T-helper 1 cell treated with Interleukin-12 subunit alpha and Interleukin-12 subunit beta and Interleukin-4 antibody, amounts not matched to agents 30 μg/mL and 1 μg/mL, for 36 hours (primary cell): Measurements from ENCODE around the gene BMPR1A.
"Not testable (repeated sequence)": the region's sequence is repeated elsewhere in the genome, so short reads cannot be mapped to it uniquely, and the experiment has no call there.

Experiments used
- H3K27ac Mint-ChIP-seq: one replicate; pipeline ENCODE4 v1.8.0; 2021; ENCODE audit warnings: mild to moderate bottlenecking, mixed read lengths
- H3K27me3 Mint-ChIP-seq: one replicate; pipeline ENCODE4 v1.8.0; 2021; ENCODE audit warnings: low read depth, mixed read lengths
- H3K36me3 Mint-ChIP-seq: one replicate; pipeline ENCODE4 v1.8.0; 2021; ENCODE audit warnings: low read depth, mixed read lengths
- H3K4me1 Mint-ChIP-seq: one replicate; pipeline ENCODE4 v1.8.0; 2021; ENCODE audit warnings: low read depth, mixed read lengths
- H3K4me3 Mint-ChIP-seq: one replicate; pipeline ENCODE4 v1.8.0; 2021; ENCODE audit warnings: mild to moderate bottlenecking, moderate library complexity, mixed read lengths
- H3K9me3 Mint-ChIP-seq: one replicate; pipeline ENCODE4 v1.8.0; 2021; ENCODE audit warnings: mixed read lengths

The BMPR1A gene

DNA sequence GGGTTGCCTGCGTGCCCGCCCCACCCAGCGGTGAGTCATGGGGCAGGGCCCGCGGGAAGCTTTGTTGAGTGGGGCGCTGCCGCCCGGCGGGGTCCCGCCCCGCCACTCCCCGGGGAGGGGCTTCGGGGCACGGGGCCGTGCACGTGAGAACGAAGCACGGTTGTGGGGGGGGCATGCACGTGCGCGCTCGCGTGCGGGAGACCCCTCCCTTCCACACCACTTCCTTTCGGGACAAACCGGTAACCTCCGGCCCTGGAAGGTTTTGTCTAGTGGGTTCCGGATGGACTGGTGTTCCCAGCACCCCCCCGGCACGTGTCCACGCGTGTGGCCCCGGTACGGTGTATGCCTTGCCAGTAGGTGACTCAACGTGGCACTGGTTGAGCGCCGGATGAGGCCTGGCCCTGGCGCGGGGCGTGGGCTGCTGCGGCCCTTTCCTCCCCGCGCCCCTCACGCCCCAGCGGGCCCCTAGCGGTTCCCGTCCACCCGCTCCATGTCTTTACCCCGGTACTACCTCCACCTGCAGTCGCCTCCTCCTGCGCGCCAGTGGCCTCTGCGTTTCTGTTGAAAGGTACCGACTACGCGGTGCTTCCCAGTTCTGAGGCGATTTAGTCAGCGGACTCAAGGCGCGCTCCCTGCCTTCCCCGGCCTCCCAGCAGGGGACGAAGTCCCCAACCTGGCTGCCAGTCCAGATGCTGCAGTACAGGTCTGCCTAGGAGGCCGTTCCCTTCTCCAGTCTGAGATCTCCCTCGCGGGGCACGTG, 215.0 kb downstream of the BMPR1A start:
- H3K27ac Mint-ChIP-seq, result peak overlapping the region; percentile 45
- no peaks in the 10 kb centered on the region for H3K36me3 Mint-ChIP-seq
- no peaks in the 10 kb centered on the region for H3K9me3 Mint-ChIP-seq
- H3K4me1 Mint-ChIP-seq, result peaks cover 7% of the 10 kb centered on the region
- H3K27me3 Mint-ChIP-seq, result peaks cover 47% of the 10 kb centered on the region
- H3K4me3 Mint-ChIP-seq, result peak overlapping the region; percentile 74

DNA sequence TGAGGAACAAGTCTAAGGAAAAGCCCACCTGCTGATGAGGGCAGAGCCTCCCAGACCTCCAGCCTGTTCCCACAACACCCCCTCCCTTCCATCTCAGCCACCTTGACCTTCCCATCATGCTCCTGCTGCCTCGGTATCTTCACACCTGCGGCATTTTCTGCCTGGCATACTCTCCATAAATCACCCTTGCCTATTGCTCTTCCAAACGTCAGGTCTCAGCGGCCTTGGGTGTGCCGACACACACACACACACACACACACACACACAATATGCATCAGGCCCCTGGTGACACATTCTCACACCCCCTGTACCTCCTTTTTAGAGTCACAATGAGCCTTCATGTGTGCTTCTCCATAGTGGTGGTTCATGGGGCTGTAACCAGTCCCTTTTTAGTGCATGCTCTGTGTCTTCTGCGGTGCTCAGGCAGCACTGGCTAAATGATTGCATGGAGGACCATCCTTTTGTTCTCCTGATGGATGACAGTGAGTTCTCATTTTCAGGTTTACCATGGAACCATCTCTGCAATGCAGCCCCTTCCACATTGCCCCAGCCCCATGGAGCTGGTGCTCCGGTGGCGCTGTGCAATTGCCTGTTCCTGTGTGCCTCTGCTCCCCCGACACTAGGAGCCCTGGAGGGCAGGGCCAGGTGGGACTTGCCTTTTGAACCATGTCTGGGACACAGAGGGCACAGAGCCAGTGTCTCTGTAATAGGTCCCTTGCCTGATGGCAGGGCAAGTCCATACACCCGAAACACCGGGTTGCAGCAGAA, 216.4 kb downstream of the BMPR1A start:
- H3K36me3 Mint-ChIP-seq, result no peaks in the 10 kb centered on the region
- no peaks in the 10 kb centered on the region for H3K9me3 Mint-ChIP-seq
- H3K27ac Mint-ChIP-seq, result no peak overlapping the region
- peak overlapping the region; percentile 31 for H3K4me3 Mint-ChIP-seq
- peaks cover 4% of the 10 kb centered on the region for H3K4me1 Mint-ChIP-seq
- H3K27me3 Mint-ChIP-seq, result peaks cover 50% of the 10 kb centered on the region

DNA sequence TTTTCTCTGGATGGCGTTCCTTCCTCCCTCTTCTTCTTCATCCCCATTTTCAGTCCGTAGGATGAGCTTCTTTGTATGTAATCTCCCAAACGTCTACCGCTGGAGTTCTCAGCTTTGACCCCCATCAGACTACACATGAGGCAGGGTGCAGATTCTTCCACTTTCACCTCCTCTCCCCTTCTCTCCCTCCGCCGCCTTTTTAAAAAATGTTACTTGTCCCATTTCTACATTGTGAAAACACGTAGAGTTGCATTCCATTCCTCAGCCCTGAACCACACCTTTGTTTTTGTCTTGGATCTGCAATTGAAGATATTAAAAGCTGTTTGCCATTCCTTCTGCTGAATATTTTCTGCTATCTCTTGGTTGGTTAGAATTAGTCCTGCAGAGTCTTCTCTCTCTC, 218.1 kb downstream of the BMPR1A start:
- Mint-ChIP-seq H3K4me1 (peaks cover 4% of the 10 kb centered on the region), H3K9me3 (no peaks in the 10 kb centered on the region), H3K27me3 (peaks cover 48% of the 10 kb centered on the region), H3K4me3 (no peak overlapping the region), H3K36me3 (no peaks in the 10 kb centered on the region), H3K27ac (no peak overlapping the region)

DNA sequence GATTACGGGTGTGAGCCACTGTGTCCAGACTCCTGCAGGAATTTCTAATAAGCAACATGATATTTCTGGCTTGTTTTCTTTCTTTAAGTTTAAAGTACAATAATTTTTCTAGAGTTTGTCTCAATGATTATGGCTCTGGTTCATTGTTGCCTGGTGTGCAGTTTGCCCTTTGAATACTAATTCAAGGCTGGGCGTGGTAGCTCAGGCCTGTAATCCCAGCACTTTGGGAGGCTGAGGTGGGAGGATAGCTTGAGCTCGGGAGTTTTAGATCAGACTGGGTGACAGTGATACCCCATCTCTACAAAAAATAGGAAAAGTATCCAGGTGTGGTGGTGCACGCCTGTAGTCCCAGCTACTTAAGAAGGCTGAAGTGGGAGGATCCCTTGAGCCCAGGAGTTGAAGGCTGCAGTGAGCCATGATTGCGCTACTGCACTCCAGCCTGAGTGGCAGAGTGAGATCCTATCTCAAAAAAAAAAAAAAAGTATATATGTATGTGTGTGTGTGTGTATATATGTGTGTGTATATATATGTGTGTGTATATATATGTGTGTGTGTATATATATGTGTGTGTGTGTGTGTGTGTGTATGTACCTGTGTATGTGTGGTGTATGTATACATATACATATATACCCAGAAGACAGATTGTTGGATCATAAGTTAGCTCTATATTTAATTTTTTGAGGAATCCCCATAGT, 220.1 kb downstream of the BMPR1A start:
- Mint-ChIP-seq H3K9me3 (no peaks in the 10 kb centered on the region), H3K4me3 (no peak overlapping the region), H3K27me3 (peaks cover 45% of the 10 kb centered on the region), H3K36me3 (no peaks in the 10 kb centered on the region), H3K27ac (no peak overlapping the region), H3K4me1 (peaks cover 4% of the 10 kb centered on the region)

DNA sequence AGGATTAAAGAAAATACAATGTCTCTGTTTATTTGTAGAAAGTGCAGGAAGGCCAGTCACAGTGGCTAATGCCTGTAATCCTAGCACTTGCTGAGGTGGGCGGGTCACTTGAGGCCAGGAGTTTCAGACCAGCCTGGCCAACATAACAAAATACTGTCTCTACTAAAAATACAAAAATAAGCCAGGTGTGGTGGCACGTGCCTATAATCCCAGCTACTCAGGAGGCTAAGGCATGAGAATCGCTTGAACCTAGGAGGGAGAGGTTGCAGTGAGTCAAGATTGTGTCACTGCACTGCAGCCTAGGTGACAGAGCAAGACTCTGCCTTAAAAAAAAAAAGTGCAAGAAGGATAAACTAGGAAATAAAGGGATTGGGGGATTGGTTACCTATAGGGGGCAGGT, 222.0 kb downstream of the BMPR1A start:
- not testable (repeated sequence) for H3K9me3 Mint-ChIP-seq, H3K4me3 Mint-ChIP-seq, H3K36me3 Mint-ChIP-seq, H3K27ac Mint-ChIP-seq, H3K4me1 Mint-ChIP-seq
- peaks cover 35% of the 10 kb centered on the region for H3K27me3 Mint-ChIP-seq

DNA sequence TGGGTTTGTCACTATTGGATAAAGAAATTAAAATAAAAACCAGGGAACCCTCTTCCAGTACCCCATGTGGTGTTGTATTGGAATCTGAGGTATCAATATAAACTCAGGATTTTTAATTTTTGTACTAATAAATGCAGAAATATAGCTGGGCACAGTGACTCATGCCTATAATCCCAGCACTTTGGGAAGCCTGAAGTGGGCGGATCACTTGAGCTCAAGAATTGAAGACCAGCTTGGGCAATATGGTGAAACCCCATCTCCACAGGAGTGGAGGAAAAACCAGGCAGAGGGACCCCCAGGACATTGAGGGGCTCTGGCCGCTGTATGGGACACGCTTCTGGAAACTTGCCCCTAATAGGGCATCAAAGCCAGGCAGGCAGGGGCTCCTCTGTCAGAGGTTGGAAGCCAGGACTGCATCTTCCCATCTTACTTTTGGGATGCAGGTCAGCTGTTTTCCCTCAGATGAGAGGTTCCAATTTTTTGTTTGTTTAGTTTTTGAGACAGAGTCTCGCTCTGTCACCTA, 222.9 kb downstream of the BMPR1A start:
- peaks cover 34% of the 10 kb centered on the region for H3K27me3 Mint-ChIP-seq
- no peaks in the 10 kb centered on the region for H3K36me3 Mint-ChIP-seq
- no peaks in the 10 kb centered on the region for H3K4me1 Mint-ChIP-seq
- H3K9me3 Mint-ChIP-seq, result no peaks in the 10 kb centered on the region
- H3K4me3 Mint-ChIP-seq, result no peak overlapping the region
- no peak overlapping the region for H3K27ac Mint-ChIP-seq

DNA sequence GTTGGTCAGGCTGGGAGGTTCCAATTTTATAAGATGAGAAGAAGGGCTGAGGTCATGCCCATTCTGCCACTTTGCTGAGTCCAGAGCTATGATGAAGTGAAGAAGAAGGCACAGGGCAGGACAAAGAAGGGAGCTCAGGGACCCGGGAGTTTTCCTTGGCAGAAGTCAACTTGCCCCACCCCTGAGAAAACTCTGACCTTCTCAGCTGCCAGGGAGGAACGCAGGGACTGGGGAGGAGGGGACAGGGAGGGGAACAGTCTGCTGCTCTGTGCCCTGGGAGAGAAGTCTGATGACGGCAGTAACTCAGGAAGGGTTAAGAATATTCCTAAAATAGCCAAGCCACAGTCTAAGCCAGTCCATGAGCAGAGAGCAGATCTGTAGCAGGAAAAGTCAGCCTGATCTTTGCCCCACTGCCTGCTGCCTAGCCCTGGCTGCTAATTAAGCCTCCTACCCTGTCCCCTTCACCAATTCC, 223.6 kb downstream of the BMPR1A start:
- no peaks in the 10 kb centered on the region for H3K36me3 Mint-ChIP-seq
- H3K9me3 Mint-ChIP-seq, result no peaks in the 10 kb centered on the region
- peaks cover 29% of the 10 kb centered on the region for H3K27me3 Mint-ChIP-seq
- H3K27ac Mint-ChIP-seq, result no peak overlapping the region
- no peaks in the 10 kb centered on the region for H3K4me1 Mint-ChIP-seq
- no peak overlapping the region for H3K4me3 Mint-ChIP-seq

DNA sequence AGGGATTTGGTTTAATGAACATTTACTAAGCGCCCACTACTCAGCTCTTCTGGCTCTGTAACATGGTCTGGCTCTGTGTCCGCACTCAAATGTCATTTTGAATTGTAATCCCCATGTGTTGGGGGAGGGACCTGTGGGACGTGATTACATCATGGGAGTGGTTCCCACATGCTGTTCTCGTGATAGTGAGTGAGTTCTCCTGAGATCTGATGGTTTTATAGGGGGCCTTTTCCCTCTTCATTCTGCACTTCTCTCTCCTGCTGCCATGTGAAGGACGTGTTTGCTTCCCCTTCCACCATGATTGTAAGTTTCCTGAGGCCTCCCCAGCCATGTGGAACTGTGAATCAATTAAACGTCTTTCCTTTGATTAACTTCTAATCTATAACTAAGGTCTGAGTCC, 224.6 kb downstream of the BMPR1A start:
- peaks cover 29% of the 10 kb centered on the region for H3K27me3 Mint-ChIP-seq
- not testable (repeated sequence) for H3K9me3 Mint-ChIP-seq, H3K27ac Mint-ChIP-seq, H3K4me3 Mint-ChIP-seq, H3K36me3 Mint-ChIP-seq, H3K4me1 Mint-ChIP-seq

DNA sequence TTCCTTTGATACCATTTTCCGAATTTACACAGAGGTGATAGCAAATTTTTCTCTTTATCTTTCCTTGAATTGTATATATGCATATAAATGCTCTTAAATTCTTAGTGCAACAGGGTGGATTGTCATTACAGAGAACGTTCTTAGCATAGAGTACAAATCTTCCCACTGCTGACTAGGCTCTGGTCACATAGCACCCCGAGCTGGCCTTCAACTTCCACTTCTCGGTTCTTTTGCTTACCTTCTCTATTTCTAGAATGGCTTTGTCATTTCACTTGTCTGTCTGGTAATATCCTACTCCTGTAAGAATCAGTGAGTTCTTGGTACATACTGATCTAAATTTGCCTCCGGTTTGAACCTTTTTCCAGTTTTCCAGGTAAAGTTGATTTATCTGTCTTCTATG, 225.3 kb downstream of the BMPR1A start:
- H3K36me3 Mint-ChIP-seq, result no peaks in the 10 kb centered on the region
- H3K27ac Mint-ChIP-seq, result no peak overlapping the region
- H3K9me3 Mint-ChIP-seq, result no peaks in the 10 kb centered on the region
- H3K4me1 Mint-ChIP-seq, result no peaks in the 10 kb centered on the region
- no peak overlapping the region for H3K4me3 Mint-ChIP-seq
- peaks cover 29% of the 10 kb centered on the region for H3K27me3 Mint-ChIP-seq
